GM21825 (cell line): ENCODE data around the gene SEPTIN5.
A peak's percentile ranks its signal among the peaks of the same experiment; 100 is the strongest.

Source experiments
- ATAC-seq: cut with Tn5 transposase; IDR thresholded peaks from one replicate; pipeline ENCODE4 v1.9.1; 2021; ENCODE audit warnings: mild to moderate bottlenecking, moderate library complexity; ENCODE audit not compliant: unreplicated experiment

SEPTIN5 gene

DNA sequence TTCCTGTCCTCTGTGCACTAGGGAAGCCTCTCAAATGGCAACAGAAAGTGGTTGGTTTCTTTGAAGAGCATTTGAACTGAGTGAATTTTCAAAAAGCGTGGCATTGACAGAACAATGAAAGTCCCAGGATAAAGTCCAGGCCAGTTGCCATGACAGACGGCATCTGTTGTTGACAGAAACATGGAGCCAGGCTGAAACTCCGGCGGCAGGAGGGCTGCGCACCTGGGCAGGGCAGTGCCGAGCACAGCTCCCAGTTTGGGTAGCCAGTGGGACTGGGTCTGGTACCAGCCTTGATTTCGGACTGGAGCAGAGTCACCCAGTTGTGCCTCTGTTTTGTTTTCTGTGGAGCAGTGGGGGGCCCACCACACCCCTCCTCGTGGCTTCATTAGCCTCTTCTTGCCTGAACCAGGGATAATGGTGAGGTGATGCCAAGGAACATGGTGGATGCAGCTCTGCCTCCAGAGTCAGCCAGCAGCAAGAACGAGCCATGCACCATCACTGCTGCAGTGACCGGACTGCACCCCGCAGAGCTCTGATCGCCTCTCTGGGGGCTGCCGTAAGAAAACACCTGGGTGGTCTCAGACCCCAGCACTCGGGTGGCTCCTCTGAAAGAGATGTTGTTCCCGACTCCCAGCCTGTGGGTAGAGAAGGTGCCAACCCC is 9.8 kb upstream of the SEPTIN5 start:
- ATAC-seq, result no peak

DNA sequence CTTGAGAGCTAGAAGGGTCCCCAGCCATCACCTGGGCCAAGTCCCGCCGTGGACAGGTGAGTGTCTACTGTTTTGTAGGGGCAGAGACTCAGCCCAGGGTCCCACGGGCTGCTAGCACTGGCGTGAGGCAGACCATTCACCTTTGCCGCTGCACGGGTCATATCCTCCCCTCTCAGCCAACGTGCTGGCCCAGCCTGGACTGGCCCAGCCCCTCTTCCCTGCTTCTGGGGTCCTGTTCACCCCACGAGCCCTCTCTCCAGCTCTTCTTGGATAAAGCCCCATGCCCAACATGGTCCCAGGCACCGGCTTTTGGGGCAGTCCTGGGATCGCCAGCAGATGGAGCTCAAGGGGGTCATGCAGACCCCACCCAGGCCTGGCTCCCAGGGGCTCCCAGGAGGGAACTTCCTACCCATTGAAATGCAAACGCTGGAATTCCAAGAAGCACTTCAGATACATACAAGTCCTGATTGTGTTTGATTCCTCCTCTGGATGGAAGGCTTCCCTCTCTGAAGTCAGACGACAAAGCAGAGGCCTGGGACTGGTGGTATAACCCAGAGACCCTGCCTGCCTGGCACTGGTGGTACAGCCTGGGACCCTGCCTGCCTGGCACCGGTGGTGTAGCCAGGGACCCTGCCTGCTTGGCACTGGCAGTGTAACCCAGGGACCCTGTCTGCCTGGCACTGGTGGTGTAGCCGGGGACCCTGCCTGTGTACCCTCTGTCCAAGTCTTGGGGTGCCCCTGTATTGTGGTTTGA is 8.9 kb upstream of the SEPTIN5 start:
- no peak for ATAC-seq

DNA sequence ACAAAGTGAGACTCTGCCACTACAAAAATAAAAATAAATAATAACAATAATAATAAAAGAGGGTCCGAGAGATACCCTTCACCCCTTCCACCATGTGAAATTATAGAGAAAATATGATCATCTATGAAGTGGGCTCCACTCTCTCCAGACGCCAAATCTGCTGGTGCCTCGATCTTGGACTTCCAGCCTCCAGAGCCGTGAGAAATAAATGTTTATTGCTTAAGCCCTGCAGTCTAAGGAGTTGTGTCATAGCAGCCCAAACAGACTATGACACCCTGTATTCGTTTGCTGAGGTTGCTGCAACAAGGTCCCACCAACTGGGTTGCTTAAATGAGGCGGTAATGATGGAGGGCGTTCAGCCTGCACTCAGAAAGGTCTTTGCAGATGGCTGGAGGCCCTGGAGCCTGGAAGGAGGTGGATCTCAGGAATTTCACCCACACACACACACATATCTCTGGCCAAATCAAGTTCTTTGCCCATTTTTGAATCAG is 7.6 kb upstream of the SEPTIN5 start:
- ATAC-seq, result no peak

DNA sequence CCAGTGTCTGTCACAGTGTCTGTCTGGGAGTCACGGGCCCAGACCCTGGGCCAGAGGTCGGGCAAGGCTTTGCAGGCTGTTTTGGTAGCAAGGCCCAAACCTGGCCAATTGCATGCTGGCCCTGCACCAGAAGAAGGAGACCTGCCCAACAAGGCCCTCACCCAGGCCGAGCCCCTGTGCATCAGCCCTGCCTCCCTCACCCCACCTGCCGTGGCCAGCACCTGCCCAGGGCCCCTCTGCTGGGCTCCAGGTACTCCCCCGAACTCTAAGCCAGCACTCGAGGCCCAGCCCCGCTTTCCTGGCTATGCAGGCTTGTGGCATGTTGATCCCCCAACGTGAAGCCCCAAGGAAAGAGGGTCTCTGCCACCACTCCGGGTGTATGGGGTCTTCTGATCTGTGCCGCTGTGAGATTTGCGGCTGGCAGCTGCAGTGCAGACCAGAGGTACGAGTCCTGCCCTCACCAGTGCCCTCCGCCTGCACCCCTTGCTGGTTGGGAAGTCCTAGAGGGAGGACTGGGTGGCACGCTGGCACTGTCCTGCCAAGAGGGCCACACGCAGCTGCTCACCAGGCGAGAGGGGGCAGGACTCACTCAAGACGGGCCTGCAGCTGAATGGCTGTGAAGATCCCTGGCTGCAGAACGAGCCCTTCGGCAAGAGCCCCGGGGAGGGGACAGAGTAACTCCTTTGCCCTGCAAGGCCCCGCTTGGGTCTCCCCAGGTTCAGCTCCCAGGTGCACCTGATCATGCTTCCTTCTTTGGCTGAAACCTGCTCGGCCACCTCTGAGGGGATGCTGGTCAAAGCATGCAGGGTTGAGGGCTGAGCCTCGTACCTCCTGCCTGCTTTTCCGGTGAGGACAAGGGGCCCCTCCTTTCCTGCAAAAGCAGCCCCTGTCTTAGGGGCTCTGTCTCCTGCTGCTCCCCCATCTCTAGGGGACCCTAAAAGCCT is 6.7 kb upstream of the SEPTIN5 start:
- no peak for ATAC-seq

DNA sequence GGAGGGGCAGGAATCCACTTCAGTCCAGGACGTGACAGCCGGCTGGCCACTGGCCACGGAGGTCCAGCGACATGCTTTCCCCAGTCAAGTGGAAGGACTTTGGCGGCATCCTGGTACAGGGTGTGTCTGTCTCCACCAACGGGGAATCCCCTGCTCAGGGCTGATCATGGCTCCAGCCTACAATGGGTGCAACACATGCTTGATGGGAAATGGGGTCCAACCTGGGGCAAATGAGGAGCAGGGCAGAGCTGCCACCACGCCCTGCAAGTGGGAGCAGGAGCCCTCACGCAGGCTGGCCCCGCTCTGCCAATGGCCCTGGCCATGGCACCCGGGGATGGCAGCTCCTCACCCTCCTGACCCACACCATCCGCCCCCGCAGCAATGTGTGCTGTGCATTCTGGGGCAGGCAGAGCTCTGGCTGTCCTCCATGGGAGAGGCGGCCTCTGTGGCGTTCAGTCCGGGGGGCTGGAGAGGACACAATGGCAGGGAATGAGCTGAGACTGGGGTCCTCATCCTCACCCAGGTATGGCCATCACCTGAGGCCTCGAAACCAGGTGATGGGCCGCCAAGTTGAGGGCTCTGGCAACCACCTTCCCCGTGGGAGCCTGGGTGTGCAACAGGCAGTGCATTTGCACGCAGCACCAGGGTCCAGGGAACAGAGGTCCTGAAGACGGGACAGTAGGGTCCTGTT is 5.8 kb upstream of the SEPTIN5 start:
- ATAC-seq, result no peak

DNA sequence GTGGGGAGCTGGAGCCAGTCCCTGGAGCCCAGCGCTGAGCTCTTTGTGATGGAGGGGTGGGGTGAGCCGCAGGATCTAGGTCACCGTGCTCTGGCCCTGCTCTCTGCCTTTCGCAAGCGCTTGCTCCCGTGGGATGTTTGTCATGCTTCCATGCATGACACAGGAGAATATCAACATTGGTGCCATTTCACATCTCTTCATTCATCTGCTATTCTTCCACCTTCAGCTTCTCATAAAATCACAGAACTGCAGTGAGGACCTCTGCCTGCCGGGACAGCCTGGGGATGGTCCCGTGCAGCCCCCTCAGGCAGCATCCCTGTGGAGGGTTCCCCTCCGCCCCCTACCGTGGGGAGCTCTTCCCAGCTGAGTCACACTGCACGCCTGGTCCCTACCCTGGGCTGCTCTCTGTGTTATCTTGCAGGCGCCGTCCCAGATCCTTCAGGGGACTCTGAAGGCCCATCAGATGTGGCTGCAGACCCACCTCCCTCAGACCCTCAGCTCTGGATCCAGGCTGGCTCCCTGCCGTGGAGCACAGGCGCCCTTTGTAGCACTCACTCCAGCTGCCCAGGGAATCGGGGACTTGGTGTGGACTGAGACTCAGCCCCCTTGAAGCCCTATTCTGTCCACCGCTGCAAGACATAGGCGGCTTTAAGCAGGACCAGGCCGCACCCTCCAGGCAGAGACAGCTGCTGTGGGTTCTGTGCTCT is 5.1 kb upstream of the SEPTIN5 start:
- no peak for ATAC-seq

DNA sequence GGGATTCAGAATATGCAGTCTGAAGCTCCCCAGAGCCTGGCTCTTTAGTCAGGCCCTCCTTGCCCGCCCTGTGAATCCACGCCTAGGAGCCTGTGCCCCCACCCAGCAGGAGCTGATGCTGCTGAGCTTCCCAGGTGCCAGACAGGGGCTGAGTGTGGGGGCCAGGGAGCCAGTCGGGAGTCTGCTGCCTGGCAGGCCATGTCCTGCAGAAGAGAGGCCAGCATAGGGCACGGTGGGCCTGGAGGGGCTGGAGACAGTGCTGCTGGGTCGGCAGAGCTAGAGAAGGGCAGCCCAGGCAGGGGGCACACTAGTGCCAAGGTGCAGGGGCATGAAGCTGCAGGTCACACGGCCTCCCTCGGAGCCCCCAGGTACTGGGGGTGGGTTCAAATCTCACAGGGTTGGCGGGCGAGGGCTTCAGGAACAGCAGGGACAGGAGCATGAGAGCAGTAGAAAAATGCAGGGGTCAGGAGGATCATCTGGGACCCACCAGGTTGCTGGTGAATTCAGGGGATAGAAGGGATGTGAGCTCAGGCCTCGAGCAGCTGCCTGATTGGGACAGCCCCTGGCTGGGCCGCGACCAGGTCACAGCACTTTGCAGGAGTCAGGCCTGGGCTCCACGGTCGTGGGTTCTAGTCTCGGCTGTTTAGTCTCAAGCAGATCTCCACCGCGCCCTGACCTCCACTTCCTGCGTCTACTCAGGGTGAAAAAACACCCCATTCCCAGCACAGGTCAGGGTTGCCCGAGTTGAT is 4.1 kb upstream of the SEPTIN5 start:
- no peak for ATAC-seq

DNA sequence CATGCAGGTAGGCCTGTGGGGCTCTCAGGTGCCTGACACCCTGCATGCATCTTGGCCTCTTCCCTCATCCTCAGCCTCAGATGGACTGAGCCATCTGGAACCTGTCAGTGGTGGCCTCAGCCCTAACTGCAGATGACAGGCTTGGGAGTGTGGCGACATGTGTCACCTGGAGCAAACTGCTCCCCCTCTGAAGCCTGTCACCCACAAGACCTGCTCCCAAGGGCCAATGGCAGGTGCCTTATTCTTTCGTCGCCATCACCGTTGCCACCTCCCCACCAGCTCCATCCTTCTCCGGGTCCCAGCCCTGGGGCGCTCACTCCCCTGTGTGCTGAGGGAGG is 3.6 kb upstream of the SEPTIN5 start:
- no peak for ATAC-seq

- no peak for ATAC-seq
Measured at GRCh38 chr22:19713245-19713644, 1.1 kb upstream of the SEPTIN5 start.

GRCh38 chr22:19713650-19714311 is 522 bp upstream of the SEPTIN5 start:
- no peak for ATAC-seq

DNA sequence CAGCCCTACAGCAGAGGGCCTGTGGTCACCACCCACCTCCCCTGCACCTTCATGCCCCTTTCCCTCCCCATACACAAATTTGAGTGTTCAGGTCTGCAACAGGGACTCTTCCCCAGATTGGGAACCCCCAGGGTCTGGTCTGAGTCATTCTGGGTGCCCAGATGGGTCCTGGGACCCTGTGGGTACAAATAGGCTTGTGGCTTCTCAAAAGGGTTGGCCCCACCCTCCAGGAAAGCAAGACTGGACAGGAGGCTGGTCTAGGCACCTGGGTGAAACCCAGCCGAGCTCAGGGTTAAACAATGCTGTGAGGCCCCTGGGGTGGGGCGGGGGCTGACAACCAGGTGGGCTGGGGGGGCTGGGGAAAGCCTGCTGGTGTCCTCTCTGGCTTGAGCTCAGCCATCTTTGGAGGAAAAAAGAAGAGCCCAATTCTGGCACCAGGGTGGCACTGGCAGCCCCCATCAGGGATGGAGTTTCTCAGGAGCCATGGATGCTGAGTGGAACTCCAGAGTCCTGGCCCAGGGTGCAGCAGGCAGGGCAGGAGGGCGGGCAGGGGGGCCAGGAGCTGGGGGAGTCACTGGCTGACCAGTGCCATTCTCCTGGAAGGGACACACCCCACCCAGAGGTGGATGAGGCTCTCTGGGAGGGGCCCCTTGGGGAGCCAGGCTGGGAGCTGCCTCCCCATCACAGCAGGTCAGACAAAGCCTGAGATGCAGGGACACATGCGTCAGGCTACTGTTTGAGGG is 1.1 kb downstream of the SEPTIN5 start:
- ATAC-seq, result no peak

GRCh38 chr22:19716041-19716828 is 1.9 kb downstream of the SEPTIN5 start:
- no peak for ATAC-seq

GRCh38 chr22:19716829-19717105 is 2.5 kb downstream of the SEPTIN5 start:
- no peak for ATAC-seq

GRCh38 chr22:19717181-19717580 is 2.9 kb downstream of the SEPTIN5 start:
- ATAC-seq, result no peak

- ATAC-seq, result peak; percentile 71
Measured at GRCh38 chr22:19717691-19718455, 3.6 kb downstream of the SEPTIN5 start.

GRCh38 chr22:19718456-19719049 is 4.2 kb downstream of the SEPTIN5 start:
- ATAC-seq, result no peak

GRCh38 chr22:19719050-19719482 is 4.8 kb downstream of the SEPTIN5 start:
- no peak for ATAC-seq
